Mesothelial cell of epicardium (in vitro differentiated cells): Measurements from ENCODE around the gene KCNT1. TPM values are rescaled to one million over a fixed set of nuclear protein-coding genes. Genes with fewer than 3 reads are reported as not detected.
A peak's percentile ranks its signal among the peaks of the same experiment; 100 is the strongest.

ENCODE experiments used
- DNase-seq, 2 experiments: peaks; one replicate each; pipeline ENCODE4 v3.0.0; 2021; ENCODE audit warnings: low spot score in 2 of 2; ENCODE audit not compliant: unreplicated experiment in 2 of 2
- H3K27ac Mint-ChIP-seq: 2 replicates; pipeline ENCODE4 v1.8.0; 2021; ENCODE audit warnings: mixed read lengths
- H3K27me3 Mint-ChIP-seq: 2 replicates; pipeline ENCODE4 v1.8.0; 2021; ENCODE audit warnings: low read depth, mixed read lengths
- H3K36me3 Mint-ChIP-seq: 2 replicates; pipeline ENCODE4 v1.8.0; 2021; ENCODE audit warnings: mixed read lengths
- H3K4me1 Mint-ChIP-seq: 2 replicates; pipeline ENCODE4 v1.8.0; 2021; ENCODE audit warnings: mixed read lengths
- H3K4me3 Mint-ChIP-seq: 2 replicates; pipeline ENCODE4 v1.8.0; 2021; ENCODE audit warnings: mild to moderate bottlenecking, moderate library complexity, mixed read lengths
- H3K9me3 Mint-ChIP-seq: 2 replicates; pipeline ENCODE4 v1.8.0; 2021; ENCODE audit warnings: mixed read lengths
- CTCF ChIP-seq: fragments of 200-600 bp; sonication (generic); IDR thresholded peaks from one replicate; pipeline ENCODE4 v1.5.0; 2021; ENCODE audit warnings: antibody characterized with exemption; ENCODE audit not compliant: unreplicated experiment
- total RNA-seq: library from RNA; stranded (reverse); gene quantifications from 3 replicates; pipeline ENCODE4 v1.2.1, GENCODE V29; 2021

The KCNT1 gene
- 0.09 TPM in 2 of 3 replicates, not detected in the other for total RNA-seq

- peaks cover 1% of the 10 kb centered on the region for H3K4me1 Mint-ChIP-seq
- DNase-seq = peak; percentile 64 to 91
- no peaks in the 10 kb centered on the region for H3K9me3 Mint-ChIP-seq
- H3K27ac Mint-ChIP-seq = no peak within 1 kb of the TSS
- no peak within 1 kb of the TSS for H3K4me3 Mint-ChIP-seq
- H3K27me3 Mint-ChIP-seq = peaks cover 36% of the 10 kb centered on the region
- peak; percentile 98 for TF ChIP-seq CTCF
- H3K36me3 Mint-ChIP-seq = no peaks in the 10 kb centered on the region
Measured at GRCh38 chr9:135701959-135702721, at the start of gene KCNT1. Gene KCNT1 (plus strand): TSS chr9:135702185. CDS start chr9:135702259, 74 bp downstream.

- H3K27ac Mint-ChIP-seq = no peak overlapping the region
- DNase-seq = no peak
- H3K4me1 Mint-ChIP-seq = no peaks in the 10 kb centered on the region
- H3K27me3 Mint-ChIP-seq = no peaks in the 10 kb centered on the region
- TF ChIP-seq CTCF = no peak
- peaks cover 35% of the 10 kb centered on the region for H3K9me3 Mint-ChIP-seq
- no peak overlapping the region for H3K4me3 Mint-ChIP-seq
- no peaks in the 10 kb centered on the region for H3K36me3 Mint-ChIP-seq
Measured at GRCh38 chr9:135655317-135655716, 46.7 kb upstream of the KCNT1 start.

GRCh38 chr9:135657416-135657815 is 44.6 kb upstream of the KCNT1 start:
- TF ChIP-seq CTCF = no peak
- Mint-ChIP-seq H3K4me1 (peaks cover 7% of the 10 kb centered on the region), H3K9me3 (peaks cover 17% of the 10 kb centered on the region), H3K27me3 (no peaks in the 10 kb centered on the region), H3K36me3 (no peaks in the 10 kb centered on the region), H3K4me3 (no peak overlapping the region), H3K27ac (no peak overlapping the region)
- no peak for DNase-seq

- Mint-ChIP-seq H3K9me3 (peaks cover 9% of the 10 kb centered on the region), H3K4me3 (no peak overlapping the region), H3K27me3 (no peaks in the 10 kb centered on the region), H3K4me1 (peaks cover 16% of the 10 kb centered on the region), H3K36me3 (no peaks in the 10 kb centered on the region), H3K27ac (no peak overlapping the region)
- DNase-seq = no peak
- TF ChIP-seq CTCF = no peak
Measured at GRCh38 chr9:135659252-135659651, 42.7 kb upstream of the KCNT1 start.

- H3K27ac Mint-ChIP-seq = no peak overlapping the region
- no peak for TF ChIP-seq CTCF
- H3K4me3 Mint-ChIP-seq = no peak overlapping the region
- H3K36me3 Mint-ChIP-seq = no peaks in the 10 kb centered on the region
- peaks cover 4% of the 10 kb centered on the region for H3K9me3 Mint-ChIP-seq
- no peaks in the 10 kb centered on the region for H3K27me3 Mint-ChIP-seq
- peaks cover 23% of the 10 kb centered on the region for H3K4me1 Mint-ChIP-seq
- DNase-seq = no peak
Measured at GRCh38 chr9:135660407-135660806, 41.6 kb upstream of the KCNT1 start.
